ENCODE measurements around the gene SWSAP1.

- TF ChIP-seq POLR2A (IDR thresholded peaks at IDR 0.05) (no peak), CTCF (IDR thresholded peaks at IDR 0.05) (no peak)
Measured at GRCh38 chr19:11377756-11378155, 3.3 kb downstream of the SWSAP1 start.

Data from Peyer's patch (tissue), 4 donors.